GM19239 (cell line): Measurements from ENCODE around the gene GID8.

Experiments
- DNase-seq: peaks from one replicate; pipeline ENCODE4 v3.0.0; 2011; ENCODE audit warnings: low spot score; ENCODE audit not compliant: insufficient read length
- FAIRE-seq: peaks from 2 replicates; lab custom pipeline; 2011; peaks lifted over from hg19 to GRCh38; lab: Jason Lieb, UNC

The GID8 gene

DNA sequence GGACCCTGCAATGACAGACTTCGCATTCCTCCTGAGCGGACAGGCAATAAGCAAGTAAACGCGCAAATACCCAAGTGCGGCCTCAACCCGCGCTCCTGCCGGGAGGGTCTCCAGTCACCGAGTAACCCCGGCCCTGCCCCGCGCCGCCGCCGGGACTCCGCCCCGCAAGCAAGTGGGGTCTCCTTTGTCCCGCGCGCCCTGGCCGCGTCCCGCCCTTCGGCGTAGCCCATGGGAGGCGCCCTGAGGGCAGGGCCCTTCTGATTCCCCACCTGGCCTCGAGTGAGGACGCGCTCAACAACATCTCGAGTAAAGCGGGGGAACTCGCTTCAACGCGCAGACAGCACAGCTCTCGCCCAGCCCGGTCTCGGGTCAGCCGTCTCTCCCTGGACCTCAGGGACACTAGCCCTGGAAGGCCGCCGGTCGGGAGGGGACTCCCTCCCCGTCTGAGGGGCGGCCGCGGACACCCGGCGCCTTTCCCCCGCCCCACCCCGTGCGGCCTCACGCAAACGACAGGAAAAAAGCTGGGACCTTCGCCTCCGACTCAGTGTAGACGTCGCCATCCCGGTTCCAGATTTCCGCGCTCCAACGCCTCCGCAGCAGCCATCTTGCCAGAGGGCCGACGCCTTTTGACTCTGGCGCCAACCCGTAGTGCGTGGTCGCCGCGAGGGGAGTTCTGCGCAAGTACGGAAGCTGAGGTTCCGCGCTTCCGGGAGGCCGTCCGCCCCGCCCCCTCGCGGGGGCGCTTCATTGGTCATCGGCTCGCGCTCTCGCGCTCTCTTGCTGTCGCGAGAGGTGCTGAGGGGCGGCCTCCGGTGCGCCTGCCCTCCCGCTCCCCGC lies 461 bp upstream of the GID8 start:
- FAIRE-seq (peak; percentile 91), DNase-seq (peak; percentile 90)

DNA sequence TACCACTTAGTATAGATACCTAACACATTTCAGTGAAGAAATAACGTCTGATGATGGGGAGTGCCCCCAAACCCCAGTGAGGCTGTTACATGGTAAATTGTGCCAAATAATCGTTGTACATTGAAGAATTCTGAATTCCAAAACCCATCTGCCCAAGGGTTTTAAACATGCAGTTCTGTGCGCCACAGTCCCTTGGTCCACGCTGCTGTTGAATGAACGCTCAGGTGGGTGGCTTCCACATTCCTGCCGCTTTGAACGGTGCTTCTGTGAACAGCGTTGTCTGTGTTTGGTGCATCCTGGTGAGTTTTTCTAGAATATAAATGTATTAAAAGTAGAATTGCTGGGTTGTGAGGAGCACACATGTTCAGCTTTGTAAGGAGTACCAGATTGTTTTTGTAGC lies 2.9 kb downstream of the GID8 start:
- FAIRE-seq (no peak), DNase-seq (no peak)

DNA sequence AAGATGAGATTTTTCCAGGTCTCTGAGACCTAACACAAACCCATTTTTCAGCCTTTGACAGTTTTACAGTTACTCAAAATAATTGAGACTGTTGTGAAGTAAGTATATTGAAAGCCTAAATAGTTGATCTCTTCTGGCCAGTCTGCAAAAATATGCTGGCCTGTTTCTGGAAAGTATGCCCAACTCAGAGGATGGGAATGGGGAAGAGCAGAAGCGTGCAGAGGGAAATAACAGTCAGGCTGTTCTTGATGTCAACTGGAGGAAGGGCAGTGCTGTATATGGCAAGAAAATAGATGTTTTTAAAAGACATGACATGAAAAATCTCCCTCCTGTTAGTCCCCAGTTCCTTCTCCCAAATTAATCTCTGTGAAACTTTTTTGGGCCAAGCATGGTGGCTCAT lies 3.8 kb downstream of the GID8 start:
- no peak for DNase-seq
- FAIRE-seq = peak; percentile 8

DNA sequence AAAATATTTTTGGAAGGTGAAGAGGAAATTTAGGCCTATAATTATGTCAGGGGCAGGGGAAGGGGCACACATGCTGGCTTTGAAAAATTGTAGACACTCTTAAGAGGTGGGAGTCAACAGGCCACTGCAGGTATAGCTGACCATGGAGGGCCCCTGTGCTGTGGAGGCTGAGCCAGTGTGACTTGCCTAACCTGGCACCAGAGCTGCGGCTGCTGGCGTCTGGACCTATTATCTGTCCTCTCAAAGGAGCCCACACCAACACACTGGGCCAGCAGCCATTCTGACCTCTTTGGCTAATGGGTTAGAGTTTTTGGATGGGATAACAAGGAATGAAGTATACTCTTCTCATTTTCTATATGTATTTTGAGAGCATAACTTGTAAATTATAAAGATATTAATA lies 4.5 kb downstream of the GID8 start:
- no peak for DNase-seq
- FAIRE-seq = no peak

DNA sequence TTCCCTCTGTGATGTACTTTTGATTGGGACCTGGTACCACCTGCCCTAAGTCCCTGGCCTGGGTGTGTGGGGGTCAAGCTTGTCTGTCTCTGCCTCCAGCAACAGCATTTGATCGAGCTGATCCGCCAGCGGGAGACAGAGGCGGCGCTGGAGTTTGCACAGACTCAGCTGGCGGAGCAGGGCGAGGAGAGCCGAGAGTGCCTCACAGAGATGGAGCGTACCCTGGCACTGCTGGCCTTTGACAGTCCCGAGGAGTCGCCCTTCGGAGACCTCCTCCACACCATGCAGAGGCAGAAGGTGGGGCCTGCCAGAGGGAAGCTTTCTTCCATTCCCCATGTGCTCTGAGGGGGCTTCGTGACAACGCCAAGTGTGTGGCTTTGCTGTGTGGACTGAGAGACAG lies 5.4 kb downstream of the GID8 start:
- no peak for FAIRE-seq
- DNase-seq = no peak

DNA sequence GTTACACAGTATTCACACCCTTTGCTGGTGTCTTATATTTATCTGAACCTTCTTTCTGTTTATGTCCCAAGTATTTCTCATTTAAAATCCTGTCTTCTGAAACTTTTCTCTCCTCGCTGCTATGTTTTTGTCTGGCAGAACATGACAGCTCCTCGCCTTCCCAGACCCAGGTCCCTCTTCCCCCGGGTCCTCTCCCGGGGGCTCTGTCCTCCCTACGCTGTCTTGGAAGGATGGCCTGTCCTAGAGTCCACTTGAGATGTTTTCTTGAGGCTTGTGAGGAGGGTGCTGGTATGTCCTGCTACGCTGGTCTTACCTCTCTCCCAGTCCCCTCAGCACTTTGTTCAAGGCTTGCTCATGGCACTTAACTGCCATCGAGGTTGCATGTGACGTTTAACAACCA lies 6.2 kb downstream of the GID8 start:
- DNase-seq (no peak), FAIRE-seq (no peak)

DNA sequence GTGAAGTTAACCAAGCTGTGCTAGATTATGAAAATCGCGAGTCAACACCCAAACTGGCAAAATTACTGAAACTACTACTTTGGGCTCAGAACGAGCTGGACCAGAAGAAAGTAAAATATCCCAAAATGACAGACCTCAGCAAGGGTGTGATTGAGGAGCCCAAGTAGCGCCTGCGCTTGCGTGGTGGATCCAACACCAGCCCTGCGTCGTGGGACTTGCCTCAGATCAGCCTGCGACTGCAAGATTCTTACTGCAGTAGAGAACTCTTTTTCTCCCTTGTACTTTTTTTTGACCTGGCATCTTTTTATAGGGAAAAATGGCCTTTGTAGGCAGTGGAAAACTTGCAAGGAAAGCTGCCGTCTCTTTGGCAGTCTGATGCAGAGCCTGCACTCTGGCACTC lies 6.8 kb downstream of the GID8 start:
- FAIRE-seq (no peak), DNase-seq (no peak)

DNA sequence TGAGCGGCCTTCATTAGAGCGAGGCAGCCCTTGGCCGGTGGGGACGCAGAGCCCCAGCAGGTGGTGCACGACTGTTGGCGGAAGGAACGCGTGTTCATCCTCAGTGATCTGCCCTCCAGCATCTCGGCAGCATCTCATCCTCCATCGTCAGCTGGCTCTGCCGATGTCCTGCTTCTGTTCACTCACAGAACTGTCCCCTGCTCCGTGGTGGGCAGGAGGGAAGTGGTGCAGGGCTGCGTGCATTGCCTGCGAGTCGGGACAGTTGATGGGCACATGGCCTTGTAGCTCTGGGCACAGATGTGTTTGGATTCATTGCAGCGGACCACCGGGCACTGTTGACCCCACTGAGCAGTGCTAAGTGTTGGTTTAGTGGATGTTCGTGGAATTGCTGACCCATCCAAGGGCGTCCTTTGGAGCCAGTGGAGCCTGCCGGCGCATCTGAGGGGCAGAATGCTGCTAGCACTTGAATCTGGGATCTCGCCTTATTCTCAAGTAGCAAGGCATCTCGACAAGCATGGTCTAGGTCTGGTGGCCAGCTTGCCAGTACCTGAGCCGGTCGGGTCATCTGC lies 7.9 kb downstream of the GID8 start:
- FAIRE-seq (no peak), DNase-seq (no peak)

DNA sequence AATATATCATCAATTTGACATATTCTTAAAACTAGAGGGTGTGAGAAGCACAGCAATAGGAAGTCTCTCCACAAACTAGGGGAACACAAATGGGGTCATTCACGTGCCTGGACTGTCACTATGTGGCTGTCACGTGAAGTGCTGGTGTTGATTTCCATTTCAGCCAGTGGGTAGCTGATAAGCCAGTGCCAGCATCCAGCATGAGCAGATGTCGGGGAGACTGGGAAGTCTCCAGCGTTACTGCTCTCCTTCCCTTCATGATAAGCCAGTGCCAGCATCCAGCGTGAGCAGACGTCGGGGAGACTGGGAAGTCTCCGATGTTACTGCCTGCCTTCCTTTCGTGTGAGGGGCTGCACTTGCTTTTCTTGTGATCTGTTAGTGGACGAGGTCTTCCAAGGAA lies 9.0 kb downstream of the GID8 start:
- DNase-seq = no peak
- no peak for FAIRE-seq

DNA sequence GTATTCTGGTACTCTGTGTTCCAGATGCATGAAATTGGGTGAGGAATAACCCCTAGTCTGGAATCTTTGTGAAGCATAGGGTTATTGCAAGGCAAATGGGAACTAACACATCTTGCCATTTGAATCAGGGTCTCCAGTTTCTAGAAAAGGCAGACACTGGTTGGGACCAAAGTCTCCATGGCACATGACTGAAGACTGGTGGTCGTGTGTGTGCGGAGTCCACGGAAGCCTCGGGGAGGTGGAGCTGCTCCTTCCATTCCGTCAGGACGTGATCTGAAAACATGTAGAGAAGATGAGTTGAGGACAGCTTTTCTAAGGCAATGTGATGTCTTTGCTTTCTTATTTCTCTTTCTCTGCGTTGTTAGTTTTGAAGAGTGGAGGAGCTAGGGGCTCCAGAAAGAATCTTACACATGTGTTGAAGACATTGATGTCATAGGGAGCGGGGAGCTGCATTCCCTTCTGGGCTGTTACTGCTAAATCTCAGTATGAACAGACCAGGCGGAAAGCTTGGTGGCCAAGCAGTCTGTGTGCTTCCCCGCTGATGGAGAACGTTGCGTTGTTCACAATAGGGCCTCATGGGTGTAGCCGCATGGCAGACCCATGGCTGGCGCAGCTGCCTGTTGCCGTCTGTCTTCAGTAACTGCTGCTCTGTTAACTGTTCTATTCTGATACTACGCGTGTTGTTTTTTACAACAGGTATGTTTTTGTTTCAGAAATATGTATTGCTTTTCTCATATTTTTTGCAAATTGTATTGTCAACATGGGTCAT lies 9.8 kb downstream of the GID8 start:
- no peak for DNase-seq
- FAIRE-seq = no peak

DNA sequence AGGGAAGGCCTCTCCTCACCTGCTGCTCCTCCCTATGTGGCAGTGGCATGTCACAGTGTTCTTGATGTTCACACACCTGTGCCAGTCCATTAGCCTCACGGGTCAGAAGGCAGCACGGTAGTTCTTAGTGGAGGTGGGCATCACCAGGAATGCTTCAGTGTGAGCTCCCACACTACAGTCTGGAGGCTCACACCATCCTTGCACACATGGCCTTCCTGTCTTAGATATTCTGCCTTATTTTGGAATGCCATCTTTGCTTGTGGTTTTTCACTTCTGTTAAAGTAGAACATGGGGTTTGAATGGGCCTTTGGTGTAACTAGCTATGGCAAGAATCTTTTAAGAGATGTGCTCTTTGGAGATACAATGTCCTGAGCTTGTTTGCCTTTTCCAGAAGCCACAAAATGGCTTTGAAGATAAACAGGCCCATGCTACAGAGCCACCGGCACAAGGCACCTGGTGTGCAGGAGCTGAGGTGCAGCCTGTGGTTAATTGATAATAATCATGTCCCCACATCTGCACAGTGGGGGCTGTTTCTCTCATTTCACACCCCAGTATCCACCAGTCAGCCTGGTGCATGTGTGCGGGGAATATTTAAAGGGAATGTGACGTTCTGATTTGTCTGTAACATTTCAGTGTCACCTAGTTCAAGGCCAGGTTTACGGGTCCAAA lies 11.3 kb downstream of the GID8 start:
- no peak for DNase-seq
- no peak for FAIRE-seq

DNA sequence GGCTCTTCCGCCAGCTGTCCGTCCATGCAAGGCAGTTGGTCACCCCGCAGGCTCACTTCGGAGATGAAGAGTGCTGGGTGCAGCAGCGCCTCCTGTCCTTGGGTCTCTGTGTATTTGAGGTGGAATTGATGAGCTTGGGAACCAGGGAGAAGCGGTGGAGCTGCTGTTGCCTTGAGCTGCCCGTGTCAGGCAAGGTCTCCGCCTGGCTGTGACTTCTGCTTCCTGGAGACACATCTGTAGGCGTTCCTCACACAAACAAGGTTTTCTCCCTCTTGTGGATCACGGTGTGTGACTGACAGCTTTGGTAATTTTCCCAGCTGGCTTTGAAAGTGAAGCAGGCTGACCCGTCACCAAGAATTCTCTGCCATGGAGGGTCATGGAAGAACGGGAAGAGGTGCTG lies 12.0 kb downstream of the GID8 start:
- DNase-seq = no peak
- FAIRE-seq = no peak

DNA sequence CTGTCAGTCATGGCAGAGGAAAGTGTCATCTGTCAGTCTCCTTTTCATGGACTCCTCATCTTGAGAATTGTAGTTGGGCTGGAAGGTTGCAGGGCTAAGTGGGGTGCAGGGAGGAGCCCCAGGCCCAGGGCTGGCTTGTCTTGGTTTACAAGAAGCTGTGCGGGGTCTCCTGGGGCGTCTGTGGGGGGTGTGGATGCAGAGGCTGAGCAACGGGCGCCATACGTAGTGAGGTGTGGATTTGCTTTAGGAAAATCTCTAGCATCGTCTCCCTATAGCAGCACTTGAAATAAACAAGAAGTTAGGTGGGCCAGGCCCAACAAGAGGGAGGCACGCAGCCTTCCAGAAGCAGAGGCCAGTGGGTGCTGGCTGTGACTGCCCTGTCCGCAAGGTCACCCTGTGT lies 12.8 kb downstream of the GID8 start:
- no peak for DNase-seq

DNA sequence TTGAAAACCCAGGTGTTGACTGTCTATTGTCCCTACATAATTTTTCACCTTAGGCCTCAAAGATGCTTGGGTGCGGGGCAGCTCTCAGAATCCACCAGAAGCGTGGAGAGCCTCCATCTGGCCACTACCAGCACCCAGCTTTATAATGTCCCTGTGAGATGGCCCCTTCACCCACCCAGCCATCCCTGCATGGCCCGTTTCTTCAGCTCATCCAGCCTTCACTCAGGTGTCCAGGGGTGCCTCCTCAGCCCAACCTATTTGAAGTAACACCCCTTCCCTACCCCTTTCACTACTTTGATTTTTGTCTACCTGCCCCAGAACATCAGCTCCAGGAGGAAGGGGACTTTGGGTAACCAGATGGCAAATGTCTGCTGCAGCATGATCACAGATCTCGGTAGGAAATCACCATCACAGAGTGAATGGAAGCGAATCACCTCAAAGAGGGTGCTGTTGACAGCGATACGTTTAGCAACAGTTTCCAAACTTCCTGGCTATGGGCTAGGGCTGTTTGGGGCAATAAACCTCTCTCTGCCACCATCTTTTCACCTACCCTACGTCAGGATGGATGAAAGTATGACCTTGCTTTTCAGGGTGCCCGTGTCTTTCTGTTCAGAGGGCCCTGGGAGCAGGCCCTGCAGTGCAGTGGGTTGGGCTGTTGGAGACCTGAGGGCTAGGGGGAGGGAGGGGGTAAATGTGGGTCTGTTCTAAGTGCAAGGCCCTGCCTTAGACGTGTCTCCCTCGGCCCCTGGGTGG lies 13.4 kb downstream of the GID8 start:
- no peak for DNase-seq
- no peak for FAIRE-seq

More for the DNA sequence above, 12.8 kb downstream of the GID8 start:
- no peak for FAIRE-seq

DNA sequence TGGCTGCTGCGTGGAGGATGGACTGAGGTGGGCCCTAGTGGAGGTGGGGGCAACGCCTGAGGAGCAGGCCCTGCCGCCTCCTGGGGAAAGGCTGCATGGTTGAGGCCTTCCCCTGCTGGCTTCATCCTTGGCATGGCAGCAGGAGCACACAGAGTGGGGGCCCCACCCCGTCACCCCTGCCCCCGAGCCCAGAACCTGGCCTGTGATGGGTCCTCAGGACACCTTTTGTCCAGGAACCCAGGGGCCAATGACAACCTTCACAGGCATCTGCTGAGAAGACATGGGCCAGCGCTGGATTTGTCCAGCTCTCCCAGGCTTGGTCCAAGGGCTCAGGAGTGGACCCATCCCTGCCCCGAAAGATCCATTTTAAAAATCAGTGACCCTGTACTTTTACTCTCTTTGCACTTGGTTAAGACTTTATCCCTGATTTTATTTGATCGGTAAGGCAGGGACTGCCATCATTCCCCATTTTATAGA lies 14.0 kb downstream of the GID8 start:
- no peak for DNase-seq
- no peak for FAIRE-seq

DNA sequence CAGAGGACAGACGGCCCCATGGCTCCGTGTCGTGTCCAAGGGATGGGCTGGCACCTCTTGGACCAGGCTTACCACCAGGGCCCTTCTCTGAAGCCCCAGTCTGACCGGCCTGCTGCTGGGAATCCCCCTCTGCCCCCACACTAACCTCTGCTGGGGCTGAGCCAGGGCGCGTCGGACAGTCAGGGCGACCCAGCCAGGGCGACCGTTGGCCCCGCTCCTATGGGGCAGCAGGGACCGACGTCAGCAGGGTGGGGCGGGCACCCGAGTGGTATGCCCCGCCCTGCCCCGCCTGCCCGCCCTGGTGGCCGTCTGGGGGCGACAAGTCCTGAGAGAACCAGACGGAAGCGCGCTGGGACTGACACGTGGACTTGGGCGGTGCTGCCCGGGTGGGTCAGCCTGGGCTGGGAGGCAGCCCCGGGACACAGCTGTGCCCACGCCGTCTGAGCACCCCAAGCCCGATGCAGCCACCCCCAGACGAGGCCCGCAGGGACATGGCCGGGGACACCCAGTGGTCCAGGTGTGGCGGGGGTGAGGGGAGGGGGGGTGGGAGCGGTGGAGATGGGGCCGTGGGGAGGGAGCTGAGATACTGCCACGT lies 14.5 kb downstream of the GID8 start, which contains the start of gene SLC17A9:
Gene SLC17A9, plus strand, starts transcription at position 337 of the 595 bp plus-strand sequence. Its CDS starts 122 bp downstream, at position 459.
- FAIRE-seq = peak; percentile 62
- DNase-seq = peak; percentile 85

DNA sequence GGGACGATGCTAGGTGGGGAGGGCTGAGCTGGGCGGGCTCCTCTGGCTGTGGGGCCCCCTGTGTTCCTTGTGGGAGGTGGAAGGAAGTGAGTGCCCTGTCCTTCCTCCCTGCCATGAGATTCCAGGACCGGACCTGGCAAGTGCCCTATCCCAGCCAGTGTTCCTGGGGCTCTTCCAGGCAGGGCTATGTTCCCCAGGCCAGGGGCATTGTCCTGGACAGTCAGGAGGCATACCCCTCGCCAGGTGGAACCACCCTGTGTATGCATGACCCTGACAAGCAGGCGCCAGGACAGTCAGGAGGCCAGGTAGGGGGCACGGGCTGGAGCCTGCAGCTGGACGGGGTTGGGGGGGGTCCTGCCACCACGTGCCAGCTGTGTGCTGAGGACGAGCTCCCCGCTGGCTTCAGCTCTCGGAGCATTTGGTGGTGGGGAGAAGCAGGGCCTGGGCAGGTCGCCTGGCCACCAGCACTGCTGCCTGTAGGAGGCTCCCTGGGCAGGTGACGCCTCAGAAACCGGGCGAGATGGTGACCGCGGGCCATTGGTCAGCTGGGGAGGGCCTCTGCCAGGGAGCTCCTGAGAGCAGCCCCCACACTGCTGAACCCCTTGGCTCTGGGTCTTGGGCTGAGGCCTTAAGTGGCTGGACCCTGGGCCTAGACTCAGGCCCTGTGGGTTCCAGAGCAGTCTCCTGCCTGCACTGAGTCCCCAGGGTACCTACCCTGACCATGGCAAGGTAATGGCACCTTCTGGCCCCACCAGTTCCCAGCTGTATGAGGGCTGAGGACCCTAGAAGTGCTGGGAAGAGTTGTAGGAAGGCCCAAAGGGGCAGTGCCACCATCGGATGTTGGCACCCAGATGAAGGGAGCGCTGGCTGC lies 15.3 kb downstream of the GID8 start:
- FAIRE-seq (no peak), DNase-seq (no peak)
